Measurements from ENCODE around the gene FAU.
A peak's percentile ranks its signal among the peaks of the same experiment; 100 is the strongest.

FAU gene

GRCh38 chr11:65083834-65084597 is 37.9 kb downstream of the FAU start, which contains the start of the genes CDCA5 and ZFPL1 (continued):
- TF ChIP-seq ZXDB (tag by site-specific recombination; IDR thresholded peaks at IDR 0.05) = peak; percentile 99
- no peak for TF ChIP-seq ZNF571 (tag by site-specific recombination; IDR thresholded peaks at IDR 0.05)
- no peak for TF ChIP-seq GLI4 (tag by site-specific recombination; IDR thresholded peaks at IDR 0.05)
- TF ChIP-seq ZNF394 (tag by site-specific recombination; IDR thresholded peaks at IDR 0.05; ENCODE audit: borderline replicate concordance) = peak; percentile 19; the same call in 1 of the 2 replicates
- no peak for TF ChIP-seq ZNF792 (tag by site-specific recombination; IDR thresholded peaks at IDR 0.05)
- TF ChIP-seq ZSCAN4 (tag by site-specific recombination; IDR thresholded peaks at IDR 0.05) = no peak
- no peak for TF ChIP-seq ZNF19 (tag by site-specific recombination; IDR thresholded peaks at IDR 0.05; ENCODE audit: low read depth)
- TF ChIP-seq ZNF169 (tag by site-specific recombination; IDR thresholded peaks at IDR 0.05) = no peak
- no peak for TF ChIP-seq REPIN1 (tag by site-specific recombination; IDR thresholded peaks at IDR 0.05; ENCODE audit: low read depth)
- TF ChIP-seq ZNF837 (tag by site-specific recombination; IDR thresholded peaks at IDR 0.05) = no peak
- TF ChIP-seq ZNF223 (tag by site-specific recombination; IDR thresholded peaks at IDR 0.05) = no peak
- TF ChIP-seq ZNF548 (tag by site-specific recombination; IDR thresholded peaks at IDR 0.05) = no peak
- no peak for TF ChIP-seq ZNF560 (tag by site-specific recombination; IDR thresholded peaks at IDR 0.05; ENCODE audit: borderline replicate concordance)
- no peak for TF ChIP-seq ZNF404 (tag by site-specific recombination; IDR thresholded peaks at IDR 0.05)
- TF ChIP-seq ZBTB11 (tag by site-specific recombination; conservative IDR thresholded peaks at IDR 0.05; ENCODE audit: low read depth) = peak; percentile 95
- TF ChIP-seq, protein P1, sequence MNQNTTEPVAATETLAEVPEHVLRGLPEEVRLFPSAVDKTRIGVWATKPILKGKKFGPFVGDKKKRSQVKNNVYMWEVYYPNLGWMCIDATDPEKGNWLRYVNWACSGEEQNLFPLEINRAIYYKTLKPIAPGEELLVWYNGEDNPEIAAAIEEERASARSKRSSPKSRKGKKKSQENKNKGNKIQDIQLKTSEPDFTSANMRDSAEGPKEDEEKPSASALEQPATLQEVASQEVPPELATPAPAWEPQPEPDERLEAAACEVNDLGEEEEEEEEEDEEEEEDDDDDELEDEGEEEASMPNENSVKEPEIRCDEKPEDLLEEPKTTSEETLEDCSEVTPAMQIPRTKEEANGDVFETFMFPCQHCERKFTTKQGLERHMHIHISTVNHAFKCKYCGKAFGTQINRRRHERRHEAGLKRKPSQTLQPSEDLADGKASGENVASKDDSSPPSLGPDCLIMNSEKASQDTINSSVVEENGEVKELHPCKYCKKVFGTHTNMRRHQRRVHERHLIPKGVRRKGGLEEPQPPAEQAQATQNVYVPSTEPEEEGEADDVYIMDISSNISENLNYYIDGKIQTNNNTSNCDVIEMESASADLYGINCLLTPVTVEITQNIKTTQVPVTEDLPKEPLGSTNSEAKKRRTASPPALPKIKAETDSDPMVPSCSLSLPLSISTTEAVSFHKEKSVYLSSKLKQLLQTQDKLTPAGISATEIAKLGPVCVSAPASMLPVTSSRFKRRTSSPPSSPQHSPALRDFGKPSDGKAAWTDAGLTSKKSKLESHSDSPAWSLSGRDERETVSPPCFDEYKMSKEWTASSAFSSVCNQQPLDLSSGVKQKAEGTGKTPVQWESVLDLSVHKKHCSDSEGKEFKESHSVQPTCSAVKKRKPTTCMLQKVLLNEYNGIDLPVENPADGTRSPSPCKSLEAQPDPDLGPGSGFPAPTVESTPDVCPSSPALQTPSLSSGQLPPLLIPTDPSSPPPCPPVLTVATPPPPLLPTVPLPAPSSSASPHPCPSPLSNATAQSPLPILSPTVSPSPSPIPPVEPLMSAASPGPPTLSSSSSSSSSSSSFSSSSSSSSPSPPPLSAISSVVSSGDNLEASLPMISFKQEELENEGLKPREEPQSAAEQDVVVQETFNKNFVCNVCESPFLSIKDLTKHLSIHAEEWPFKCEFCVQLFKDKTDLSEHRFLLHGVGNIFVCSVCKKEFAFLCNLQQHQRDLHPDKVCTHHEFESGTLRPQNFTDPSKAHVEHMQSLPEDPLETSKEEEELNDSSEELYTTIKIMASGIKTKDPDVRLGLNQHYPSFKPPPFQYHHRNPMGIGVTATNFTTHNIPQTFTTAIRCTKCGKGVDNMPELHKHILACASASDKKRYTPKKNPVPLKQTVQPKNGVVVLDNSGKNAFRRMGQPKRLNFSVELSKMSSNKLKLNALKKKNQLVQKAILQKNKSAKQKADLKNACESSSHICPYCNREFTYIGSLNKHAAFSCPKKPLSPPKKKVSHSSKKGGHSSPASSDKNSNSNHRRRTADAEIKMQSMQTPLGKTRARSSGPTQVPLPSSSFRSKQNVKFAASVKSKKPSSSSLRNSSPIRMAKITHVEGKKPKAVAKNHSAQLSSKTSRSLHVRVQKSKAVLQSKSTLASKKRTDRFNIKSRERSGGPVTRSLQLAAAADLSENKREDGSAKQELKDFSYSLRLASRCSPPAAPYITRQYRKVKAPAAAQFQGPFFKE (tag by site-specific recombination; IDR thresholded peaks at IDR 0.05; ENCODE audit: borderline replicate concordance) = no peak
- TF ChIP-seq, protein P2, sequence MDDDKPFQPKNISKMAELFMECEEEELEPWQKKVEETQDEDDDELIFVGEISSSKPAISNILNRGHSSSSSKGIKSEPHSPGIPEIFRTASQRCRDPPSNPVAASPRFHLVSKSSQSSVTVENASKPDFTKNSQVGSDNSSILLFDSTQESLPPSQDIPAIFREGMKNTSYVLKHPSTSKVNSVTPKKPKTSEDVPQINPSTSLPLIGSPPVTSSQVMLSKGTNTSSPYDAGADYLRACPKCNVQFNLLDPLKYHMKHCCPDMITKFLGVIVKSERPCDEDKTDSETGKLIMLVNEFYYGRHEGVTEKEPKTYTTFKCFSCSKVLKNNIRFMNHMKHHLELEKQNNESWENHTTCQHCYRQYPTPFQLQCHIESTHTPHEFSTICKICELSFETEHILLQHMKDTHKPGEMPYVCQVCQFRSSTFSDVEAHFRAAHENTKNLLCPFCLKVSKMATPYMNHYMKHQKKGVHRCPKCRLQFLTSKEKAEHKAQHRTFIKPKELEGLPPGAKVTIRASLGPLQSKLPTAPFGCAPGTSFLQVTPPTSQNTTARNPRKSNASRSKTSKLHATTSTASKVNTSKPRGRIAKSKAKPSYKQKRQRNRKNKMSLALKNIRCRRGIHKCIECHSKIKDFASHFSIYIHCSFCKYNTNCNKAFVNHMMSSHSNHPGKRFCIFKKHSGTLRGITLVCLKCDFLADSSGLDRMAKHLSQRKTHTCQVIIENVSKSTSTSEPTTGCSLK (tag by site-specific recombination; IDR thresholded peaks at IDR 0.05) = no peak
- TF ChIP-seq ZNF645 (tag by site-specific recombination; IDR thresholded peaks at IDR 0.05) = no peak
- no peak; the same call in 1 of the 2 replicates for TF ChIP-seq ZNF366 (tag by site-specific recombination; conservative IDR thresholded peaks at IDR 0.05)
- peak; percentile 73 for TF ChIP-seq KLF1 (tag by site-specific recombination; IDR thresholded peaks at IDR 0.05)
- TF ChIP-seq ZNF157 (tag by site-specific recombination; IDR thresholded peaks at IDR 0.05) = no peak
- no peak for TF ChIP-seq ZNF23 (tag by site-specific recombination; IDR thresholded peaks at IDR 0.05; ENCODE audit: borderline replicate concordance)
- TF ChIP-seq ZNF324 (tag by site-specific recombination; IDR thresholded peaks at IDR 0.05) = no peak
- TF ChIP-seq ZNF529 (tag by site-specific recombination; IDR thresholded peaks at IDR 0.05; ENCODE audit: insufficient replicate concordance) = no peak
- TF ChIP-seq ZIC2 (tag by site-specific recombination; IDR thresholded peaks at IDR 0.05) = no peak
- no peak for TF ChIP-seq ZNF114 (tag by site-specific recombination; IDR thresholded peaks at IDR 0.05)
- peak; percentile 89 for TF ChIP-seq KLF10 (tag by site-specific recombination; IDR thresholded peaks at IDR 0.05)

Measured in HEK293 (cell line).